CD8-positive, alpha-beta memory T cell (primary cell): ENCODE measurements around the gene ASCC3. TPM values are rescaled to one million over a fixed set of nuclear protein-coding genes. Genes with fewer than 3 reads are reported as not detected.
A peak's percentile ranks its signal among the peaks of the same experiment; 100 is the strongest.

Experiments
- CTCF ChIA-PET: fragments of 350-600 bp; sonication (Branson Sonifier 250); formaldehyde crosslinking; loops from one replicate; lab custom pipeline; 2021; ENCODE audit warnings: antibody characterized with exemption; lab: Charles Lee
- POLR2A ChIA-PET: fragments of 350-600 bp; sonication (Branson Sonifier 250); formaldehyde crosslinking; loops from one replicate; lab custom pipeline; 2021; ENCODE audit warnings: antibody characterized with exemption; lab: Charles Lee
- DNase-seq, 5 donors: peaks; one replicate each; pipeline versions ENCODE4 v3.0.0 to v3.0.0-alpha.2; 2020 to 2022; ENCODE audit warnings: mixed read lengths in 1 of 5
- H3K27ac ChIP-seq: one replicate; pipeline ENCODE4 v1.7.0; 2013; ENCODE audit warnings: low read depth, mild to moderate bottlenecking, low read length, moderate library complexity
- H3K27me3 ChIP-seq: 2 replicates; pipeline ENCODE4 v1.7.0; 2013; ENCODE audit warnings: low read length, mild to moderate bottlenecking; ENCODE audit not compliant: insufficient read depth, poor library complexity, severe bottlenecking
- H3K36me3 ChIP-seq: 2 replicates; pipeline ENCODE4 v1.7.0; 2013; ENCODE audit warnings: mild to moderate bottlenecking, low read length, moderate library complexity; ENCODE audit not compliant: insufficient read depth
- H3K4me1 ChIP-seq: 2 replicates; pipeline ENCODE4 v1.7.0; 2013; ENCODE audit warnings: mild to moderate bottlenecking, low read length, moderate library complexity; ENCODE audit not compliant: insufficient read depth
- H3K4me3 ChIP-seq: 2 replicates; pipeline ENCODE4 v1.7.0; 2013; ENCODE audit warnings: mild to moderate bottlenecking, low read length
- H3K9me3 ChIP-seq: 2 replicates; pipeline ENCODE4 v1.7.0; 2013; ENCODE audit warnings: mild to moderate bottlenecking, low read length
- H3K27ac Mint-ChIP-seq, 8 donors: one replicate each; pipeline ENCODE4 v1.8.0; 2020 to 2021; ENCODE audit warnings: mixed read lengths in 8 of 8, mild to moderate bottlenecking in 6 of 8, inconsistent platforms in 3 of 8, moderate library complexity in 3 of 8
- H3K27me3 Mint-ChIP-seq, 2 donors: one replicate each; pipeline ENCODE4 v1.8.0; 2020 to 2021; ENCODE audit warnings: mixed read lengths in 2 of 2, mild to moderate bottlenecking in 1 of 2, moderate library complexity in 1 of 2
- H3K36me3 Mint-ChIP-seq, 3 donors: one replicate each; pipeline ENCODE4 v1.8.0; 2020 to 2021; ENCODE audit warnings: mixed read lengths in 3 of 3, inconsistent platforms in 1 of 3, mild to moderate bottlenecking in 1 of 3
- H3K4me1 Mint-ChIP-seq, 3 donors: one replicate each; pipeline ENCODE4 v1.8.0; 2020 to 2021; ENCODE audit warnings: mixed read lengths in 3 of 3, inconsistent platforms in 1 of 3, mild to moderate bottlenecking in 1 of 3
- H3K4me3 Mint-ChIP-seq, 7 donors: one replicate each; pipeline ENCODE4 v1.8.0; 2020 to 2021; ENCODE audit warnings: mixed read lengths in 7 of 7, mild to moderate bottlenecking in 6 of 7, moderate library complexity in 4 of 7, inconsistent platforms in 2 of 7
- H3K9me3 Mint-ChIP-seq, 5 donors: one replicate each; pipeline ENCODE4 v1.8.0; 2020 to 2022; ENCODE audit warnings: mixed read lengths in 5 of 5, mild to moderate bottlenecking in 3 of 5, moderate library complexity in 2 of 5, inconsistent platforms in 1 of 5
- polyA plus RNA-seq: library from polyadenylated mRNA; unstranded; fragments of 300-500 nt; fragmentation: Illumina TruSeq; gene quantifications from one replicate; pipeline ENCODE4 v1.2.3, GENCODE V29; 2021
- total RNA-seq, 2 experiments: library from RNA; stranded (reverse); gene quantifications; one replicate each; pipeline ENCODE4 v1.2.3, GENCODE V29; 2021

The ASCC3 gene
- total and polyA plus RNA-seq, 3 experiments from 2014 or later, result 26.8 to 65.1 (median 64.0) TPM

- H3K36me3 ChIP-seq, result no peaks in the 10 kb centered on the region
- no peak overlapping the region for H3K4me3 Mint-ChIP-seq
- no peak overlapping the region for H3K4me3 ChIP-seq
- H3K9me3 Mint-ChIP-seq, result no peaks in the 10 kb centered on the region
- peak overlapping the region in 6 of 8 donors; percentile 3 to 54 (median 31) for H3K27ac Mint-ChIP-seq
- no peak overlapping the region for H3K27ac ChIP-seq
- peaks cover 15 to 26% (median 23%) of the 10 kb centered on the region in 3 donors for H3K4me1 Mint-ChIP-seq
- no peaks in the 10 kb centered on the region for H3K9me3 ChIP-seq
- ChIA-PET CTCF (no interaction called here), POLR2A (no interaction called here)
- H3K27me3 Mint-ChIP-seq, result no peaks in the 10 kb centered on the region
- no peak for DNase-seq
- H3K27me3 ChIP-seq, result no peaks in the 10 kb centered on the region
- H3K4me1 ChIP-seq, result no peaks in the 10 kb centered on the region
- peaks cover 4 to 13% (median 10%) of the 10 kb centered on the region in 3 donors for H3K36me3 Mint-ChIP-seq
These were observed 303.7 kb downstream of the ASCC3 start for GRCh38 chr6:100577425-100577824.

GRCh38 chr6:100575921-100576320 is 305.2 kb downstream of the ASCC3 start:
- H3K9me3 ChIP-seq, result no peaks in the 10 kb centered on the region
- no peak overlapping the region for H3K27ac ChIP-seq
- ChIA-PET POLR2A (no interaction called here), CTCF (no interaction called here)
- no peaks in the 10 kb centered on the region for H3K36me3 ChIP-seq
- H3K9me3 Mint-ChIP-seq, result no peaks in the 10 kb centered on the region
- DNase-seq, result no peak
- H3K27ac Mint-ChIP-seq, result no peak overlapping the region
- no peak overlapping the region for H3K4me3 ChIP-seq
- no peaks in the 10 kb centered on the region for H3K27me3 ChIP-seq
- peaks cover 15 to 26% (median 23%) of the 10 kb centered on the region in 3 donors for H3K4me1 Mint-ChIP-seq
- H3K36me3 Mint-ChIP-seq, result peaks cover 11 to 23% (median 20%) of the 10 kb centered on the region in 3 donors
- no peak overlapping the region for H3K4me3 Mint-ChIP-seq
- H3K27me3 Mint-ChIP-seq, result no peaks in the 10 kb centered on the region
- no peaks in the 10 kb centered on the region for H3K4me1 ChIP-seq

- H3K27me3 Mint-ChIP-seq, result peaks cover 0 to 1% of the 10 kb centered on the region in 2 donors
- peaks cover 22 to 30% (median 30%) of the 10 kb centered on the region in 3 donors for H3K36me3 Mint-ChIP-seq
- Histone ChIP-seq H3K9me3 (no peaks in the 10 kb centered on the region), H3K27me3 (no peaks in the 10 kb centered on the region), H3K4me1 (no peaks in the 10 kb centered on the region), H3K27ac (no peak overlapping the region), H3K36me3 (no peaks in the 10 kb centered on the region), H3K4me3 (no peak overlapping the region)
- DNase-seq, result no peak
- ChIA-PET POLR2A (no interaction called here), CTCF (no interaction called here)
- peak overlapping the region in 1 of 8 donors; percentile 21 for H3K27ac Mint-ChIP-seq
- peaks cover 15 to 26% (median 23%) of the 10 kb centered on the region in 3 donors for H3K4me1 Mint-ChIP-seq
- H3K9me3 Mint-ChIP-seq, result peaks cover 0 to 2% (median 0%) of the 10 kb centered on the region in 5 donors
- no peak overlapping the region for H3K4me3 Mint-ChIP-seq
These were observed 306.3 kb downstream of the ASCC3 start for GRCh38 chr6:100574836-100575235.

GRCh38 chr6:100573166-100573565 is 308.0 kb downstream of the ASCC3 start:
- H3K9me3 ChIP-seq, result no peaks in the 10 kb centered on the region
- DNase-seq, result no peak
- peaks cover 33 to 40% (median 37%) of the 10 kb centered on the region in 3 donors for H3K36me3 Mint-ChIP-seq
- no peak overlapping the region for H3K27ac Mint-ChIP-seq
- no peak overlapping the region for H3K27ac ChIP-seq
- no peaks in the 10 kb centered on the region for H3K4me1 ChIP-seq
- H3K4me3 ChIP-seq, result no peak overlapping the region
- H3K4me3 Mint-ChIP-seq, result no peak overlapping the region
- ChIA-PET CTCF (no interaction called here), POLR2A (no interaction called here)
- peaks cover 5 to 10% (median 10%) of the 10 kb centered on the region in 3 donors for H3K4me1 Mint-ChIP-seq
- no peaks in the 10 kb centered on the region for H3K27me3 ChIP-seq
- H3K27me3 Mint-ChIP-seq, result peaks cover 0 to 1% of the 10 kb centered on the region in 2 donors
- no peaks in the 10 kb centered on the region for H3K36me3 ChIP-seq
- H3K9me3 Mint-ChIP-seq, result peaks cover 0 to 2% (median 0%) of the 10 kb centered on the region in 5 donors

GRCh38 chr6:100568255-100568654 is 312.9 kb downstream of the ASCC3 start:
- peaks cover 0 to 2% (median 0%) of the 10 kb centered on the region in 5 donors for H3K9me3 Mint-ChIP-seq
- Histone ChIP-seq H3K27me3 (no peaks in the 10 kb centered on the region), H3K27ac (no peak overlapping the region), H3K36me3 (no peaks in the 10 kb centered on the region), H3K9me3 (no peaks in the 10 kb centered on the region), H3K4me3 (no peak overlapping the region), H3K4me1 (no peaks in the 10 kb centered on the region)
- CTCF ChIA-PET, result no interaction called here
- H3K27me3 Mint-ChIP-seq, result peaks cover 0 to 1% of the 10 kb centered on the region in 2 donors
- POLR2A ChIA-PET, result no interaction called here
- H3K27ac Mint-ChIP-seq, result no peak overlapping the region
- H3K36me3 Mint-ChIP-seq, result peaks cover 36 to 37% (median 36%) of the 10 kb centered on the region in 3 donors
- no peak for DNase-seq
- no peak overlapping the region for H3K4me3 Mint-ChIP-seq
- peaks cover 0 to 1% (median 0%) of the 10 kb centered on the region in 3 donors for H3K4me1 Mint-ChIP-seq

- POLR2A ChIA-PET, result no interaction called here
- H3K27me3 ChIP-seq, result no peaks in the 10 kb centered on the region
- H3K27ac Mint-ChIP-seq, result no peak overlapping the region
- H3K27me3 Mint-ChIP-seq, result peaks cover 0 to 1% of the 10 kb centered on the region in 2 donors
- peaks cover 26 to 30% (median 29%) of the 10 kb centered on the region in 3 donors for H3K36me3 Mint-ChIP-seq
- no peaks in the 10 kb centered on the region for H3K36me3 ChIP-seq
- DNase-seq, result no peak
- H3K4me1 Mint-ChIP-seq, result peaks cover 0 to 1% (median 0%) of the 10 kb centered on the region in 3 donors
- CTCF ChIA-PET, result no interaction called here
- H3K4me3 Mint-ChIP-seq, result no peak overlapping the region
- peaks cover 0 to 2% (median 0%) of the 10 kb centered on the region in 5 donors for H3K9me3 Mint-ChIP-seq
- H3K9me3 ChIP-seq, result no peaks in the 10 kb centered on the region
- H3K4me1 ChIP-seq, result no peaks in the 10 kb centered on the region
- no peak overlapping the region for H3K4me3 ChIP-seq
- no peak overlapping the region for H3K27ac ChIP-seq
These were observed 314.6 kb downstream of the ASCC3 start for GRCh38 chr6:100566563-100566962.

GRCh38 chr6:100565439-100566104 is 315.6 kb downstream of the ASCC3 start:
- ChIA-PET POLR2A (interaction anchor here (0.5 kb wide), 1 partner anchor 15 kb away, joined by 3 read pairs; no protein-coding TSS in a partner anchor), CTCF (no interaction called here)
- H3K9me3 Mint-ChIP-seq, result peaks cover 0 to 2% (median 0%) of the 10 kb centered on the region in 5 donors

GRCh38 chr6:100559859-100560258 is 321.3 kb downstream of the ASCC3 start:
- H3K36me3 Mint-ChIP-seq, result peaks cover 0 to 18% (median 3%) of the 10 kb centered on the region in 3 donors
- ChIA-PET CTCF (no interaction called here), POLR2A (no interaction called here)
- no peak overlapping the region for H3K4me3 Mint-ChIP-seq
- no peaks in the 10 kb centered on the region for H3K9me3 Mint-ChIP-seq
- no peak overlapping the region for H3K27ac Mint-ChIP-seq
- Histone ChIP-seq H3K36me3 (no peaks in the 10 kb centered on the region), H3K27me3 (no peaks in the 10 kb centered on the region), H3K4me3 (no peak overlapping the region), H3K27ac (no peak overlapping the region), H3K4me1 (no peaks in the 10 kb centered on the region), H3K9me3 (no peaks in the 10 kb centered on the region)
- H3K27me3 Mint-ChIP-seq, result no peaks in the 10 kb centered on the region
- DNase-seq, result no peak
- peaks cover 0 to 3% (median 0%) of the 10 kb centered on the region in 3 donors for H3K4me1 Mint-ChIP-seq

More at GRCh38 chr6:100565439-100566104, 315.6 kb downstream of the ASCC3 start:
- H3K4me1 ChIP-seq, result no peaks in the 10 kb centered on the region
- H3K27ac Mint-ChIP-seq, result peak overlapping the region in 1 of 8 donors; percentile 6
- no peaks in the 10 kb centered on the region for H3K36me3 ChIP-seq
- H3K36me3 Mint-ChIP-seq, result peaks cover 19 to 23% (median 21%) of the 10 kb centered on the region in 3 donors
- no peak overlapping the region for H3K27ac ChIP-seq
- no peak for DNase-seq
- no peak overlapping the region for H3K4me3 Mint-ChIP-seq
- peaks cover 0 to 1% of the 10 kb centered on the region in 2 donors for H3K27me3 Mint-ChIP-seq
- H3K9me3 ChIP-seq, result no peaks in the 10 kb centered on the region
- H3K4me1 Mint-ChIP-seq, result peaks cover 0 to 1% (median 0%) of the 10 kb centered on the region in 3 donors
- no peak overlapping the region for H3K4me3 ChIP-seq
- H3K27me3 ChIP-seq, result no peaks in the 10 kb centered on the region
